ENCODE data around the gene ZFP92.

Gene ZFP92

GRCh38 chrX:153457136-153457825, 46.0 kb downstream of the ZFP92 start:
- TF ChIP-seq GATA3 (IDR thresholded peaks at IDR 0.05; ENCODE audit: low read depth, low read length) (no peak), GATA2 (IDR thresholded peaks at IDR 0.05; ENCODE audit: low read depth, low read length) (no peak)

- TF ChIP-seq GATA2 (IDR thresholded peaks at IDR 0.05; ENCODE audit: low read depth, low read length) (no peak), GATA3 (IDR thresholded peaks at IDR 0.05; ENCODE audit: low read depth, low read length) (no peak)
Measured at GRCh38 chrX:153457827-153458466, 46.7 kb downstream of the ZFP92 start.

GRCh38 chrX:153458476-153458875, 47.2 kb downstream of the ZFP92 start:
- TF ChIP-seq GATA2 (IDR thresholded peaks at IDR 0.05; ENCODE audit: low read depth, low read length) (no peak), GATA3 (IDR thresholded peaks at IDR 0.05; ENCODE audit: low read depth, low read length) (no peak)

GRCh38 chrX:153459986-153460385, 48.7 kb downstream of the ZFP92 start:
- TF ChIP-seq GATA2 (IDR thresholded peaks at IDR 0.05; ENCODE audit: low read depth, low read length) (no peak), GATA3 (IDR thresholded peaks at IDR 0.05; ENCODE audit: low read depth, low read length) (no peak)

GRCh38 chrX:153460826-153461225, 49.6 kb downstream of the ZFP92 start:
- TF ChIP-seq GATA2 (IDR thresholded peaks at IDR 0.05; ENCODE audit: low read depth, low read length) (no peak), GATA3 (IDR thresholded peaks at IDR 0.05; ENCODE audit: low read depth, low read length) (no peak)

Data from SH-SY5Y (cell line).